A673 (cell line): ENCODE data around the gene HINFP. TPM values are rescaled to one million over a fixed set of nuclear protein-coding genes. Genes with fewer than 3 reads are reported as not detected.

ENCODE experiments used
- BruUV-seq: library from RNA; stranded (reverse); fragments of 400-500 nt; replicated peaks from 2 replicates; lab custom pipeline; 2021; lab: Mats Ljungman, UMichigan
- CTCF ChIA-PET: fragments of 300-600 bp; sonication (Branson Sonifier 250); formaldehyde crosslinking; loops from one replicate; lab custom pipeline; 2022; ENCODE audit warnings: antibody characterized with exemption; lab: Charles Lee
- POLR2A ChIA-PET: fragments of 300-600 bp; sonication (Branson Sonifier 250); formaldehyde crosslinking; loops from one replicate; lab custom pipeline; 2022; ENCODE audit warnings: antibody characterized with exemption; ENCODE audit not compliant: low non-redundant PET; lab: Charles Lee
- DNase-seq: peaks from one replicate; pipeline ENCODE4 v3.0.0-alpha.2; 2015; ENCODE audit warnings: low spot score
- H3K27ac ChIP-seq: fragments of 200-600 bp; sonication (generic); 2 replicates; pipeline ENCODE4 v1.5.1; 2016; ENCODE audit warnings: mixed run types, low read depth, mild to moderate bottlenecking, mixed read lengths, antibody characterized with exemption, low read length; ENCODE audit not compliant: poor library complexity, severe bottlenecking
- H3K27me3 ChIP-seq: fragments of 200-600 bp; sonication (generic); replicated peaks from 2 replicates; pipeline ENCODE4 v1.6.1; 2017; ENCODE audit warnings: mixed run types, low read depth, mild to moderate bottlenecking, mixed read lengths, antibody characterized with exemption, low read length; ENCODE audit not compliant: insufficient read depth, poor library complexity
- H3K36me3 ChIP-seq: fragments of 200-600 bp; sonication (generic); 2 replicates; pipeline ENCODE4 v1.6.1; 2016; ENCODE audit warnings: mixed run types, mild to moderate bottlenecking, mixed read lengths, antibody characterized with exemption, low read length; ENCODE audit not compliant: insufficient read depth, poor library complexity, severe bottlenecking
- H3K4me1 ChIP-seq: fragments of 200-600 bp; sonication (generic); 2 replicates; pipeline ENCODE4 v1.6.1; 2017; ENCODE audit warnings: mixed run types, mild to moderate bottlenecking, mixed read lengths, antibody characterized with exemption, low read length; ENCODE audit not compliant: insufficient read depth, poor library complexity, severe bottlenecking
- H3K4me3 ChIP-seq: fragments of 200-600 bp; sonication (generic); 2 replicates; pipeline ENCODE4 v1.5.1; 2016; ENCODE audit warnings: low read depth, mixed run types, mild to moderate bottlenecking, mixed read lengths, low read length; ENCODE audit not compliant: poor library complexity, severe bottlenecking
- H3K9me3 ChIP-seq: fragments of 200-600 bp; sonication (generic); 2 replicates; pipeline ENCODE4 v1.6.1; 2016; ENCODE audit warnings: mixed run types, low read depth, mild to moderate bottlenecking, mixed read lengths, antibody characterized with exemption, low read length; ENCODE audit not compliant: poor library complexity, severe bottlenecking
- EZH2 ChIP-seq: fragments of 200-600 bp; sonication (generic); IDR thresholded peaks from 2 replicates; pipeline ENCODE4 v1.6.1; 2017; ENCODE audit warnings: borderline replicate concordance, low read depth, mild to moderate bottlenecking, mixed read lengths, antibody characterized with exemption, low read length; ENCODE audit not compliant: poor library complexity, severe bottlenecking
- intact Hi-C: fragments of 100-400 bp; cut with micrococcal nuclease; formaldehyde crosslinking; loops from one replicate; pipeline ENCODE4 v1.10.0; 2022; ENCODE audit not compliant: unreplicated experiment
- total RNA-seq: library from RNA; stranded (reverse); gene quantifications from 2 replicates; pipeline ENCODE4 v1.2.3, GENCODE V29; 2021
- TF ChIP-seq, protein P1 (sequence below): fragments of 300-800, 200-600 bp; sonication (generic); conservative IDR thresholded peaks from 2 replicates; pipeline ENCODE4 v1.5.1; 2017; ENCODE audit warnings: low read depth, mild to moderate bottlenecking, antibody characterized with exemption, low read length, moderate library complexity, mixed read lengths

HINFP gene
- total RNA-seq, 1 experiment from 2014 or later: 31.7 TPM

DNA sequence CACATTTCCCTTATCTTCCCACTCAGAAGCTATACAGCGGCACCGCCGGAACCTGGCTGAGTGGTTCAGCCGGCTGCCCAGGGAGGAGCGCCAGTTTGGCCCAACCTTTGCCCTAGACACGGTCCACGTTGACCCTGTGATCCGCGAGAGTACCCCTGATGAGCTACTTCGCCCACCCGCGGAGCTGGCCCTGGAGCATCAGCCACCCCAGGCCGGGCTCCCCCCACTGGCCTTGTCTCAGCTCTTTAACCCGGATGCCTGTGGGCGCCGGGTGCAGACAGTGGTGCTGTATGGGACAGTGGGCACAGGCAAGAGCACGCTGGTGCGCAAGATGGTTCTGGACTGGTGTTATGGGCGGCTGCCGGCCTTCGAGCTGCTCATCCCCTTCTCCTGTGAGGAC is 52.1 kb downstream of the HINFP start:
- H3K9me3 ChIP-seq: no peaks in the 10 kb centered on the region

DNA sequence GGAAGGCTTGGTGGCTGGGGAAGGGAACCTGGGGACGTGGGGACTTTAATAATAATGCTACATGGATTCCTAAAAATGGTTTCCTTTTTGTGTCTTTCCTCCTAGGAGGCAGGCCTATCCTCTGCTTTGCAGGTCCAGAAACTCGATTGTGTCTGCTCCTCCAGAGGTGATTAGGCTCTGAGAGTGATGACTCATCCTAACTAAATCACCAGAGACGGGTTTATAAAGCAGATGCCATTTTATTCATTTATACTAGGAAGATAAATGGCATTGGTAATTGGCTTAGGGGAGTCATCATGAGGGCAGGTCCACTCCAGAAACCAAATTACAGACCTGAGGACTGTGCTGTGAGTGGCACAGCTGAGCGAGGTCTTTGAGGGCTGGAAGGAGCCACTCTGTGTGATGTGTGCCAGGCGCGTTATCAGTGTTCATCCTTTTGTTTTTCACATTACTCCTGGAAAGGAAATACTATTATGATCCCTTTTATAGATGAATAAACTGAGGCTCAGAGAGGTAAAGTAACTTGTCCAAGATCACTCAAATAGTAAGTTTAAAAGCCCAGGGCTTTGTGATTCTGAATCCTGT is 54.2 kb downstream of the HINFP start:
- no TSS peak for BruUV-seq
- Histone ChIP-seq H3K27me3 (no peaks in the 10 kb centered on the region), H3K36me3 (no peaks in the 10 kb centered on the region), H3K4me3 (no peak overlapping the region), H3K9me3 (no peaks in the 10 kb centered on the region), H3K27ac (peak overlapping the region; percentile 7), H3K4me1 (peaks cover 9% of the 10 kb centered on the region)
- CTCF ChIA-PET: interaction anchor here (0.6 kb wide), 1 partner anchor 298 kb away, joined by 3 read pairs; no protein-coding TSS in a partner anchor
- peak; percentile 85 for DNase-seq
- TF ChIP-seq, protein P1, sequence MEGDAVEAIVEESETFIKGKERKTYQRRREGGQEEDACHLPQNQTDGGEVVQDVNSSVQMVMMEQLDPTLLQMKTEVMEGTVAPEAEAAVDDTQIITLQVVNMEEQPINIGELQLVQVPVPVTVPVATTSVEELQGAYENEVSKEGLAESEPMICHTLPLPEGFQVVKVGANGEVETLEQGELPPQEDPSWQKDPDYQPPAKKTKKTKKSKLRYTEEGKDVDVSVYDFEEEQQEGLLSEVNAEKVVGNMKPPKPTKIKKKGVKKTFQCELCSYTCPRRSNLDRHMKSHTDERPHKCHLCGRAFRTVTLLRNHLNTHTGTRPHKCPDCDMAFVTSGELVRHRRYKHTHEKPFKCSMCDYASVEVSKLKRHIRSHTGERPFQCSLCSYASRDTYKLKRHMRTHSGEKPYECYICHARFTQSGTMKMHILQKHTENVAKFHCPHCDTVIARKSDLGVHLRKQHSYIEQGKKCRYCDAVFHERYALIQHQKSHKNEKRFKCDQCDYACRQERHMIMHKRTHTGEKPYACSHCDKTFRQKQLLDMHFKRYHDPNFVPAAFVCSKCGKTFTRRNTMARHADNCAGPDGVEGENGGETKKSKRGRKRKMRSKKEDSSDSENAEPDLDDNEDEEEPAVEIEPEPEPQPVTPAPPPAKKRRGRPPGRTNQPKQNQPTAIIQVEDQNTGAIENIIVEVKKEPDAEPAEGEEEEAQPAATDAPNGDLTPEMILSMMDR: no peak
- TF ChIP-seq EZH2: no peak
- intact Hi-C loops: no loop called here
- POLR2A ChIA-PET: no interaction called here

More for the DNA sequence above, 52.1 kb downstream of the HINFP start:
- BruUV-seq: no TSS peak
- no peak for DNase-seq
- CTCF ChIA-PET: interaction anchor here (0.5 kb wide), 1 partner anchor 36 kb away, joined by 3 read pairs; no protein-coding TSS in a partner anchor
- H3K4me1 ChIP-seq: peaks cover 9% of the 10 kb centered on the region
- POLR2A ChIA-PET: no interaction called here
- H3K27me3 ChIP-seq: no peaks in the 10 kb centered on the region
- H3K27ac ChIP-seq: no peak overlapping the region
- TF ChIP-seq, protein P1: no peak
- TF ChIP-seq EZH2: no peak
- no peaks in the 10 kb centered on the region for H3K36me3 ChIP-seq
- intact Hi-C loops: no loop called here
- H3K4me3 ChIP-seq: no peak overlapping the region

GRCh38 chr11:119178166-119178680 is 56.8 kb downstream of the HINFP start:
- BruUV-seq: no TSS peak

More at GRCh38 chr11:119178166-119178680, 56.8 kb downstream of the HINFP start:
- H3K27ac ChIP-seq: no peak overlapping the region
- no peaks in the 10 kb centered on the region for H3K9me3 ChIP-seq
- no peaks in the 10 kb centered on the region for H3K36me3 ChIP-seq
- intact Hi-C loops: no loop called here
- ChIA-PET CTCF (no interaction called here), POLR2A (no interaction called here)
- no peaks in the 10 kb centered on the region for H3K27me3 ChIP-seq
- no peak overlapping the region for H3K4me3 ChIP-seq
- H3K4me1 ChIP-seq: peaks cover 9% of the 10 kb centered on the region
- TF ChIP-seq, protein P1: no peak
- no peak for TF ChIP-seq EZH2
- DNase-seq: no peak
